ENCODE data around the gene CEP68.
"Not testable (repeated sequence)": the region's sequence is repeated elsewhere in the genome, so short reads cannot be mapped to it uniquely, and the experiment has no call there.

CEP68 gene

DNA sequence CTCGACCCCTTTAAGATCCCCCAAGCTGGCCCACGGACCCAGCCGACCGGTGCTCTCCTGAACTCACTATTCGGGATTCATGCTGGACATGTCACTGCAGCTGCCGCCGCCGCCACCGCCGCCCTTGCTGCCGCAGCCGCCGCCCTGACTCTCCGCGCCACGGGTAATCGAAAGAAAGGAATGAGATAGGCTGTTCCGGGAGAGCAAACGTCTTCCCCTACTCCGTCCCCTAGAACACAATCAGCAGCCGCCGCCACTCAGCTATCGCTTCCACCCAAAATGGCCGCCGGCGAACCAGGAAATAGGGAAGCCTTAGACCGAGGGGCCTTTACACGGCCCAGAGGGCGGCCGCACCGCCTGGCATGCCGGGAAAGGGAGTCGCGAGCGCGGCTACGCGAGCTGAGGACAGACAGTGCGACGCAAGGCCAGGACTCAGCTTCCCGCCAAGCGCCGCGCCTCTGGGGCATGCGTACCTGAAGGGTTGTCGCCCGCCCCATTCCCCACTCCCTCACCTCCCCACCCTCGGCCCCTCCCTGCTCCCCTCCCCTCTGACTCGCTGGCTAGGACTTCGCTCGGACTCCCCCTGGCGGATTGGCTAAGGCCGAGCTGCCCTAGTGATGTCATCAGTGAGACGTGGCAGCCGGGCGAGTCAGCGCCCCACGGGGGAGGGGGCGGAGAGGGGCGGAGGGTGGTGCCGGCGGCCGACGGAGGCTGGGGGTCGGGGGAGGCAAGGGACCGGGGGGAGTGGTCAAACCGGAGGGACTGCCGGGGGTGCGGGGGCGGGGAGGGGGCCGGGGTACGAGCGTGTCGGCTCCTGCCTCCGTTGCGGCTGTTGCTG is 73.8 kb downstream of the CEP68 start, which contains the start of gene RAB1A:
RAB1A (minus strand) TSS at position 281 of the 838 bp plus-strand sequence; CDS start at position 90, 191 bp downstream.
- DNase-seq (ENCODE audit: low spot score) = peak; percentile 99

DNA sequence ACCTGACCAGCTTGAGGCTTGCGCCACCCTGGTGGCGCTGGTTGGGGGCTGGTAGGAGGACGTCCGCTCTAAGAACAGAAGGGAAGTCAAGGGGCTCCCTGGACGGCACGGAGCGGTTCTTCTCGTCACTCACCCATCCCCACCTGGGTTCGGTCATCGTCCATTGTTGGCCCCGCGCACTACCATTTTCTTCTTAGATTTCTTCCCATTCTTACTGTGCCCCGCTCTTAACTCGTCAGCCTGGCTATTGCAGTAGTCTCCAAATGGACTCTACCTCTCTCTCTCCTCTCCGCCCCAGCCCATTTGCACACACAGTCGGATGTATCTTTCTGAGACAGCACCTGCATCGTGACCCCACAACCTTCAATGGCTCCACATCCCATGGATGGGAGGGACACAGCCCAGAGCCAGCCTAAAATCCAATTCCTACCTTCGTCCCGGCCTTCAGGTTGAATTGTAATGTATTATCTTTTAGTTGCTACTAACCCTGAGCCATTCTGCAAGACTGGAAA is 74.5 kb downstream of the CEP68 start:
- no peak for DNase-seq (ENCODE audit: low spot score)

DNA sequence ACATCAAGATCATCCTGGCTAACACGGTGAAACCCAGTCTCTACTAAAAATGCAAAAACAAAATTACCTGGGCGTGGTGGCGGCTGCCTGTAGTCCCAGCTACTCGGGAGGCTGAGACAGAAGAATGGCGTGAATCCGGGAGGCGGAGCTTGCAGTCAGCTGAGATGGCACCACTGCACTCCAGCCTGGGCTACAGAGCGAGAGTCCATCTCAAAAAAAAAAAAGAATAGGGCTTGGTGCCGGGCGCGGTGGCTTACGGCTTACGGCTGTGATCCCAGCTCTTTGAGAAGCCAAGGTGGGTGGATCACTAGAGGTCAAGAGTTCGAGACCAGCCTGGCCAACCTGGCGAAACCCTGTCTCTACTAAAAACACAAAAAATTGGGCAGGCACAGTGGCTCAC is 76.7 kb downstream of the CEP68 start:
- DNase-seq (ENCODE audit: low spot score) = not testable (repeated sequence)

DNA sequence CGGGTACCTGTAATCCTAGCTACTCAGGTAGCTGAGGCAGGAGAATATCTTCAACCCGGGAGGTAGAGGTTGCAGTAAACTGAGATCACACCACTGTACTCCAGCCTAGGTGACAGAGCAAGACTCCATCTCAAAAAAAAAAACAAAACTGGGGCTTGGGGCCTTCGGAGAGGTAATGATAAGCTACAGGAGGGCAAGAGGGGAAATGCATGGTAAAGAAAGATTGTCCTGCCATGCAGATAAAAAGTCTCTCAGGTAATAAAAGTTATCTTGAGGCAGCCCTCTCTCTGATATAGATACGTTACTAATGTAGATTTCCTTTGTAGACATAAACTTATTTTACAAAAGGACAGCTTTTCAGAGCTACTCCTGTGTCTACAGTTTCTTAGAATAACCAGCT is 77.4 kb downstream of the CEP68 start:
- DNase-seq (ENCODE audit: low spot score) = no peak

DNA sequence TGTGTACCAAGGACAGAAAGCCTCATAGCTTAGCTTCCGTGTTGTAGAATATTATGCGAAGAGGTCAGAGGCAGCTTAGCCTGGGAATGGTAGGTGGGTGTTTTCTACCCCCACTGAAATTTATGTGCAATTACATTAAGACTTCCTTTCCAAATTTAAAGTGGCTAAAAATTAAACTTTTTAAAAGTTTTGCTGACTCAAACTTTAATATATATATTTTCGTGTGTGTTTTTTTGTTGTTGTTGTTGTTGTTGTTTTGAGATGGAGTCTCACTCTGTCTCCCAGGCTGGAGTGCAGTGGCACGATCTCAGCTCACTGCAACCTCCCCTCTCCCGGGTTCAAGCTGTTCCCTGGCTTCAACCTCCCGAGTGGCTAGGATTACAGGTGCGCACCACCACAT is 77.9 kb downstream of the CEP68 start:
- no peak for DNase-seq (ENCODE audit: low spot score)

DNA sequence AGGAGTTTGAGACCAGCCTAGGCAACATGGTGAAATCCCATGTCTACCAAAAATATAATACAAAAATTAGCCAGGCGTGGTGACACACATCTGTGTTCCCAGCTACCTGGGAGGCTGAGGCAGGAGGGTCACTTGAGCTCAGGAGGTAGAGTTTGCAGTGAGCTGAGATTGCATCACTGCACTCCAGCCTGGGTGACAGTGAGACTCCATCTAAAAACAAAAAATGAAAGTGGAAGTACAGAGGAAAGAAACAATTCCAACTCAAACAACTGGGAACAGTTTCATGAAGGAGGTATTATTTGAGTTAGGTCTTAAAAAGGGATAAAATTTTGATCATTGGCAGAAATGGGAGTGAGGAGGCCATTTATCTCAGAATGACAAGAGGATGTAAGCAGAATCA is 80.0 kb downstream of the CEP68 start:
- no peak for DNase-seq (ENCODE audit: low spot score)

All from kidney tubule cell (primary cell).